Measurements from ENCODE around the gene TSEN54.

TSEN54 gene

GRCh38 chr17:75557075-75557851, 40.9 kb downstream of the TSEN54 start:
- H3K27ac ChIP-seq (ENCODE audit: low read length): no peak overlapping the region
- H3K4me3 ChIP-seq (ENCODE audit: low read length): no peak overlapping the region
- DNase-seq (ENCODE audit: low read depth, low spot score): no peak
- no peaks in the 10 kb centered on the region for H3K27me3 ChIP-seq (ENCODE audit: control insufficient read depth, insufficient read depth, low read length)
- peaks cover 3% of the 10 kb centered on the region; the same call in 1 of the 2 replicates for H3K36me3 ChIP-seq (ENCODE audit: control insufficient read depth, insufficient read depth, low read length)
- H3K4me1 ChIP-seq (ENCODE audit: control insufficient read depth, insufficient read depth, low read length): no peaks in the 10 kb centered on the region
- no peaks in the 10 kb centered on the region for H3K9me3 ChIP-seq (ENCODE audit: control insufficient read depth, insufficient read depth, low read length)
- no CpG with 5 or more reads among the region's 15 CpGs for WGBS (ENCODE audit: insufficient coverage, insufficient read length)

GRCh38 chr17:75557852-75558665, 41.7 kb downstream of the TSEN54 start:
- Histone ChIP-seq H3K4me1 (ENCODE audit: control insufficient read depth, insufficient read depth, low read length) (no peaks in the 10 kb centered on the region), H3K27me3 (ENCODE audit: control insufficient read depth, insufficient read depth, low read length) (no peaks in the 10 kb centered on the region), H3K36me3 (ENCODE audit: control insufficient read depth, insufficient read depth, low read length) (peaks cover 7% of the 10 kb centered on the region; the same call in 1 of the 2 replicates), H3K27ac (ENCODE audit: low read length) (no peak overlapping the region), H3K4me3 (ENCODE audit: low read length) (no peak overlapping the region), H3K9me3 (ENCODE audit: control insufficient read depth, insufficient read depth, low read length) (no peaks in the 10 kb centered on the region)
- DNase-seq (ENCODE audit: low read depth, low spot score): no peak
- WGBS (ENCODE audit: insufficient coverage, insufficient read length): no CpG with 5 or more reads among the region's 18 CpGs

DNA sequence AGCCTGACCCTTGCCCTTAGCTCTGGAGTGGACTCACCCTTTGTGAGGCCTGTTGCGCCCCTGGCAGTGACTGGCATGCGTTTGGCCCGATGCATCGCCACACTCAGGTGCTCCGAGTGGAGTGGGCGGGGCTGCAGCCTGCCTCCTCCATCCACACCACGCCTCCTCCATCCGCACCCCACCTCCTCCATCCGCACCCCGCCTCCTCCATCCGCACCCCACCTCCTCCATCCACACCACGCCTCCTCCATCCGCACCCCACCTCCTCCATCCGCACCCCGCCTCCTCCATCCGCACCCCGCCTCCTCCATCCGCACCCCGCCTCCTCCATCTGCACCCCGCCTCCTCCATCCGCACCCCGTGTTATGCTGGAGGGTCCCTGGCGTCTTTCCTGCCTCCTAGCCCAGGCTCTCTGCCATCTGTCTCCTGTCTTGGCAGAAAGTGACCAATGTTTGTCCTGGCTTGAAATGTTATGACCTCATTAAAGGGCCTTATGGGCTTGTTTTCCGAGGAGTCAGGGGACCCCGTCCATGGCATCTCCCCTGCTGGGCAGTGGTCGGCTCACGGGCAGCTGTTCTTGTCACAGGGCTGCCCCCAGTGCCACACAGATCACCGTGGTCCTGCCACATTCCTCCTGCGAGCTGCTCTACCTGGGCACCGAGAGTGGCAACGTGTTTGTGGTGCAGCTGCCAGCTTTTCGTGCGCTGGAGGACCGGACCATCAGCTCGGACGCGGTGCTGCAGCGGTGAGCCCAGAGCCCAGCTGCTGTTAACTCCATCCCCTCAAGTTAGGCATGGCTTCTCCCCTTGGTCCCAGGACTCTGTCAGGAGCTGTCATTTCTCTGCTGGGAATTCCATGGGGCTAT, 42.6 kb downstream of the TSEN54 start:
- WGBS (ENCODE audit: insufficient coverage, insufficient read length): no CpG with 5 or more reads among the region's 38 CpGs
- DNase-seq (ENCODE audit: low read depth, low spot score): no peak
- H3K4me3 ChIP-seq (ENCODE audit: low read length): no peak overlapping the region
- no peak overlapping the region for H3K27ac ChIP-seq (ENCODE audit: low read length)
- H3K27me3 ChIP-seq (ENCODE audit: control insufficient read depth, insufficient read depth, low read length): no peaks in the 10 kb centered on the region
- no peaks in the 10 kb centered on the region for H3K9me3 ChIP-seq (ENCODE audit: control insufficient read depth, insufficient read depth, low read length)
- H3K36me3 ChIP-seq (ENCODE audit: control insufficient read depth, insufficient read depth, low read length): peaks cover 10% of the 10 kb centered on the region; the same call in 1 of the 2 replicates
- no peaks in the 10 kb centered on the region for H3K4me1 ChIP-seq (ENCODE audit: control insufficient read depth, insufficient read depth, low read length)

DNA sequence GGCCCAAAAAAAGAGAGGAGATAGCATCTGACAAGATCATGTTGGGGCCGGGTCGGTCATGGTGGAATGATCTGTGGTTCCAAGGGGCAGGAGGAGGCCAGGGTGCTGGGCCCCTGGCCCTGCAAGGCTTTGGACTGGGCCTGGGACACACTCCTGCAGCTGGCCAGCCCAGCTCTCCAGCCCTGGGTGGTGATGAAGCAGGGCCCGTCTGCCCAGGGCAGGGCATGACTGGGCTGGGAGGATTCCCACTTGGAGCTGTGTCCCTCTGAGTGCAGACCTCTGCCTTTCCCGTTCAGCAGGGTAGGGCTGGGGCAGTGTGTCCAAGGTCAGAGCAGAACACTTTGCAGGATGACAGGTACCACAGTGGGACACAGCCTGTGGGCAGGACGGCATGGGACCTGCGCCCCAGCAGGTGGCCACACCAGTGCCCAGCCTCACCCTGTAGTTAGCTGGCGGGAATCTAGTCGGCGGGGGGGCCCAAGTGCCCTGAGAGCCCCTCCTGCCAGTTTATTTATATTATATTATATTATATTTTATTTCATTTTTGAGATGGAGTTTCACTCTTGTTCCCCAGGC, 43.7 kb downstream of the TSEN54 start:
- Histone ChIP-seq H3K27ac (ENCODE audit: low read length) (no peak overlapping the region), H3K36me3 (ENCODE audit: control insufficient read depth, insufficient read depth, low read length) (peaks cover 15% of the 10 kb centered on the region; the same call in 1 of the 2 replicates)
- WGBS (ENCODE audit: insufficient coverage, insufficient read length): no CpG with 5 or more reads among the region's 9 CpGs

GRCh38 chr17:75561927-75562603, 45.7 kb downstream of the TSEN54 start:
- Histone ChIP-seq H3K27me3 (ENCODE audit: control insufficient read depth, insufficient read depth, low read length) (no peaks in the 10 kb centered on the region), H3K27ac (ENCODE audit: low read length) (no peak overlapping the region), H3K4me1 (ENCODE audit: control insufficient read depth, insufficient read depth, low read length) (no peaks in the 10 kb centered on the region), H3K9me3 (ENCODE audit: control insufficient read depth, insufficient read depth, low read length) (no peaks in the 10 kb centered on the region), H3K36me3 (ENCODE audit: control insufficient read depth, insufficient read depth, low read length) (peaks cover 17% of the 10 kb centered on the region; the same call in 1 of the 2 replicates), H3K4me3 (ENCODE audit: low read length) (no peak overlapping the region)
- WGBS (ENCODE audit: insufficient coverage, insufficient read length): no CpG with 5 or more reads among the region's 5 CpGs
- no peak for DNase-seq (ENCODE audit: low read depth, low spot score)

More for the DNA sequence above, 43.7 kb downstream of the TSEN54 start:
- no peaks in the 10 kb centered on the region for H3K27me3 ChIP-seq (ENCODE audit: control insufficient read depth, insufficient read depth, low read length)
- H3K4me3 ChIP-seq (ENCODE audit: low read length): no peak overlapping the region
- no peaks in the 10 kb centered on the region for H3K4me1 ChIP-seq (ENCODE audit: control insufficient read depth, insufficient read depth, low read length)
- H3K9me3 ChIP-seq (ENCODE audit: control insufficient read depth, insufficient read depth, low read length): no peaks in the 10 kb centered on the region
- no peak for DNase-seq (ENCODE audit: low read depth, low spot score)

GRCh38 chr17:75563063-75563758, 46.9 kb downstream of the TSEN54 start:
- Histone ChIP-seq H3K4me3 (ENCODE audit: low read length) (no peak overlapping the region), H3K27ac (ENCODE audit: low read length) (no peak overlapping the region), H3K27me3 (ENCODE audit: control insufficient read depth, insufficient read depth, low read length) (no peaks in the 10 kb centered on the region), H3K9me3 (ENCODE audit: control insufficient read depth, insufficient read depth, low read length) (no peaks in the 10 kb centered on the region), H3K4me1 (ENCODE audit: control insufficient read depth, insufficient read depth, low read length) (no peaks in the 10 kb centered on the region), H3K36me3 (ENCODE audit: control insufficient read depth, insufficient read depth, low read length) (peaks cover 17% of the 10 kb centered on the region; the same call in 1 of the 2 replicates)
- no CpG with 5 or more reads among the region's 28 CpGs for WGBS (ENCODE audit: insufficient coverage, insufficient read length)
- no peak for DNase-seq (ENCODE audit: low read depth, low spot score)

DNA sequence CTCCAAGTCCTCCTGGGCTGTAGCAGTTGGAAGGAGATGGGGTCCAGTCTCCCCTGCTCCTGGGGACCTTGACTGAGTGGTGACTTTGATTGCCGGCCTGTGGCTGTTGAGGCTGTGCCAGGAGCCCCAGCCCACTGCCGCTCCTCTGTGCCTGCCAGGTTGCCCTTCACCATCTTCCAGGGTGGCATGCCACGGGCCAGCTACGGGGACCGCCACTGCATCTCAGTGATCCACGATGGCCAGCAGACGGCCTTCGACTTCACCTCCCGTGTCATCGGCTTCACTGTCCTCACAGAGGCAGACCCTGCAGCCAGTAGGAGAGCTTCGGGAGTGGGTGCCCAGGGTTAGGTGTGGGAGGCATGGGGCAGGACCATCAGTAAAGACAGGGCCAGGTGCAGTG, 47.9 kb downstream of the TSEN54 start:
- no peak for DNase-seq (ENCODE audit: low read depth, low spot score)
- no peaks in the 10 kb centered on the region for H3K27me3 ChIP-seq (ENCODE audit: control insufficient read depth, insufficient read depth, low read length)
- H3K9me3 ChIP-seq (ENCODE audit: control insufficient read depth, insufficient read depth, low read length): no peaks in the 10 kb centered on the region
- no CpG with 5 or more reads among the region's 11 CpGs for WGBS (ENCODE audit: insufficient coverage, insufficient read length)
- H3K4me1 ChIP-seq (ENCODE audit: control insufficient read depth, insufficient read depth, low read length): no peaks in the 10 kb centered on the region
- H3K36me3 ChIP-seq (ENCODE audit: control insufficient read depth, insufficient read depth, low read length): peaks cover 15% of the 10 kb centered on the region; the same call in 1 of the 2 replicates
- H3K27ac ChIP-seq (ENCODE audit: low read length): no peak overlapping the region
- no peak overlapping the region for H3K4me3 ChIP-seq (ENCODE audit: low read length)

GRCh38 chr17:75565066-75565465, 48.7 kb downstream of the TSEN54 start:
- Histone ChIP-seq H3K27ac (ENCODE audit: low read length) (no peak overlapping the region), H3K4me3 (ENCODE audit: low read length) (no peak overlapping the region), H3K36me3 (ENCODE audit: control insufficient read depth, insufficient read depth, low read length) (peaks cover 13% of the 10 kb centered on the region; the same call in 1 of the 2 replicates), H3K4me1 (ENCODE audit: control insufficient read depth, insufficient read depth, low read length) (no peaks in the 10 kb centered on the region), H3K9me3 (ENCODE audit: control insufficient read depth, insufficient read depth, low read length) (no peaks in the 10 kb centered on the region), H3K27me3 (ENCODE audit: control insufficient read depth, insufficient read depth, low read length) (no peaks in the 10 kb centered on the region)
- DNase-seq (ENCODE audit: low read depth, low spot score): no peak
- WGBS (ENCODE audit: insufficient coverage, insufficient read length): no CpG with 5 or more reads among the region's 7 CpGs

DNA sequence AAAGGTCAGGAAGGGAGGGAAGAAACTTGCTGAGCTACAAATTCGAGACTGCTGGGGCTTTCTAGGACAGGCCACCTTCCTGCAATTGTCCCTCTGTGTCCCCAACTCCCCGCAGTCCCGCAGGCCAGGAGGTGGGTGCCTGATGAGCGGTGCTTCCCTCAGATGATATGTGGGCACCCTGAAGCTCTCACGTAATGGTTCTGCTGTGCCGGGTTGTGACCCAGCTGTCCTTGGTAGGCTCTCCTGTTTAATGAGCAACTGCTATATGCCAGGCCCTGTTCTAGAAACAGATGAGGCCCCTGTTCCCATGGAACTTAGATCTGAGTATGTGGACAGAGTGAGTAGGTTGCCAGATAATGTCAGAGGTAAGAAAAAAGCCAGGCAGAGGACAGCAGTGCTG, 49.3 kb downstream of the TSEN54 start:
- Histone ChIP-seq H3K4me1 (ENCODE audit: control insufficient read depth, insufficient read depth, low read length) (no peaks in the 10 kb centered on the region), H3K27me3 (ENCODE audit: control insufficient read depth, insufficient read depth, low read length) (no peaks in the 10 kb centered on the region), H3K36me3 (ENCODE audit: control insufficient read depth, insufficient read depth, low read length) (peaks cover 13% of the 10 kb centered on the region; the same call in 1 of the 2 replicates), H3K27ac (ENCODE audit: low read length) (no peak overlapping the region), H3K9me3 (ENCODE audit: control insufficient read depth, insufficient read depth, low read length) (no peaks in the 10 kb centered on the region), H3K4me3 (ENCODE audit: low read length) (no peak overlapping the region)
- DNase-seq (ENCODE audit: low read depth, low spot score): no peak
- no CpG with 5 or more reads among the region's 6 CpGs for WGBS (ENCODE audit: insufficient coverage, insufficient read length)
